Measurements from ENCODE around the gene FOXA1. TPM values are rescaled to one million over a fixed set of nuclear protein-coding genes. Genes with fewer than 3 reads are reported as not detected.

Gene FOXA1
- total and polyA plus RNA-seq, 10 donors, result not detected

- no peak overlapping the region for H3K4me3 ChIP-seq
- DNase-seq, result no peak
- H3K27me3 ChIP-seq (replicated peaks in 1 of 7), result peaks cover 0 to 39% (median 11%) of the 10 kb centered on the region in 7 donors
- H3K27ac ChIP-seq, result no peak overlapping the region
- TF ChIP-seq CTCF (IDR thresholded peaks at IDR 0.05 in 8 of 11, conservative IDR thresholded peaks at IDR 0.05 in 3 of 11) (no peak), POLR2A (IDR thresholded peaks at IDR 0.05) (no peak), POLR2AphosphoS5 (IDR thresholded peaks at IDR 0.05) (no peak)
- peaks cover 0 to 10% (median 0%) of the 10 kb centered on the region in 6 donors for H3K4me1 ChIP-seq
- intact Hi-C loops (cut with DNase I; ENCODE audit: low total_unique reads), result no loop called here
- no peaks in the 10 kb centered on the region for H3K36me3 ChIP-seq
- H3K9me3 ChIP-seq, result peaks cover 0 to 28% (median 8%) of the 10 kb centered on the region in 8 donors
- 86 to 96% (median 93%) methylated on average over 1 of the region's 1 CpG for WGBS, 5 donors
Measured at GRCh38 chr14:37623971-37624370, 28.9 kb upstream of the FOXA1 start.

GRCh38 chr14:37623426-37623951 is 28.4 kb upstream of the FOXA1 start:
- TF ChIP-seq POLR2AphosphoS5 (IDR thresholded peaks at IDR 0.05) (no peak), POLR2A (IDR thresholded peaks at IDR 0.05) (no peak), CTCF (IDR thresholded peaks at IDR 0.05 in 8 of 11, conservative IDR thresholded peaks at IDR 0.05 in 3 of 11) (no peak)
- Histone ChIP-seq H3K36me3 (no peaks in the 10 kb centered on the region), H3K4me3 (no peak overlapping the region), H3K9me3 (peaks cover 0 to 28% (median 5%) of the 10 kb centered on the region in 8 donors), H3K27me3 (replicated peaks in 1 of 7) (peaks cover 0 to 39% (median 11%) of the 10 kb centered on the region in 7 donors), H3K4me1 (peaks cover 0 to 10% (median 0%) of the 10 kb centered on the region in 6 donors), H3K27ac (no peak overlapping the region)
- no peak for DNase-seq
- WGBS, 5 donors, result 42 to 63% (median 53%) methylated on average over 1 of the region's 1 CpG
- intact Hi-C loops (cut with DNase I; ENCODE audit: low total_unique reads), result no loop called here

- peaks cover 0 to 10% (median 0%) of the 10 kb centered on the region in 6 donors for H3K4me1 ChIP-seq
- H3K27me3 ChIP-seq (replicated peaks in 1 of 7), result peaks cover 0 to 39% (median 11%) of the 10 kb centered on the region in 7 donors
- no peaks in the 10 kb centered on the region for H3K36me3 ChIP-seq
- no peak for TF ChIP-seq POLR2AphosphoS5 (IDR thresholded peaks at IDR 0.05)
- no peak for TF ChIP-seq POLR2A (IDR thresholded peaks at IDR 0.05)
- no peak for TF ChIP-seq CTCF (IDR thresholded peaks at IDR 0.05 in 8 of 11, conservative IDR thresholded peaks at IDR 0.05 in 3 of 11)
- intact Hi-C loops (cut with DNase I; ENCODE audit: low total_unique reads), result no loop called here
- 5 to 23% (median 9%) methylated on average over 22 to 81 of the region's 81 CpGs for WGBS, 5 donors
- H3K4me3 ChIP-seq, result peak overlapping the region in 4 of 8 donors; percentile 11 to 46 (median 18)
- no peak for DNase-seq
- H3K9me3 ChIP-seq, result peaks cover 0 to 32% (median 6%) of the 10 kb centered on the region in 8 donors
- H3K27ac ChIP-seq, result no peak overlapping the region
Measured at GRCh38 chr14:37622231-37622923, 27.3 kb upstream of the FOXA1 start.

- TF ChIP-seq POLR2AphosphoS5 (IDR thresholded peaks at IDR 0.05) (no peak), POLR2A (IDR thresholded peaks at IDR 0.05) (no peak), CTCF (IDR thresholded peaks at IDR 0.05 in 8 of 11, conservative IDR thresholded peaks at IDR 0.05 in 3 of 11) (no peak)
- H3K4me1 ChIP-seq, result peaks cover 0 to 10% (median 0%) of the 10 kb centered on the region in 6 donors
- H3K27me3 ChIP-seq (replicated peaks in 1 of 7), result peaks cover 0 to 39% (median 11%) of the 10 kb centered on the region in 7 donors
- DNase-seq, result no peak
- H3K27ac ChIP-seq, result no peak overlapping the region
- no peaks in the 10 kb centered on the region for H3K36me3 ChIP-seq
- no peak overlapping the region for H3K4me3 ChIP-seq
- peaks cover 3 to 48% (median 21%) of the 10 kb centered on the region in 8 donors for H3K9me3 ChIP-seq
- intact Hi-C loops (cut with DNase I; ENCODE audit: low total_unique reads), result no loop called here
Measured at GRCh38 chr14:37620856-37621255, 25.8 kb upstream of the FOXA1 start.

Data from spleen (tissue), 11 donors.